Liver (tissue), 3 donors: Measurements from ENCODE around the gene OR2G2.

ENCODE experiments used
- EGR1 ChIP-seq, 2 donors: IDR thresholded peaks; 2 replicates each; pipeline ENCODE4 v1.6.1; 2016 to 2018; ENCODE audit warnings: antibody characterized with exemption in 2 of 2, low read depth in 2 of 2
- RAD21 ChIP-seq, 2 donors: IDR thresholded peaks; 2 replicates each; pipeline ENCODE4 v1.6.1; 2016; ENCODE audit warnings: antibody characterized with exemption in 2 of 2, mild to moderate bottlenecking in 2 of 2
- SP1 ChIP-seq: IDR thresholded peaks from 2 replicates; pipeline ENCODE4 v1.6.1; 2018; ENCODE audit warnings: antibody characterized with exemption, mild to moderate bottlenecking
- TAF1 ChIP-seq: conservative IDR thresholded peaks from 2 replicates; pipeline ENCODE4 v1.6.1; 2016; ENCODE audit warnings: antibody characterized with exemption, mild to moderate bottlenecking
- YY1 ChIP-seq: IDR thresholded peaks from 2 replicates; pipeline ENCODE4 v1.6.1; 2016; ENCODE audit warnings: antibody characterized with exemption, mild to moderate bottlenecking
- TF ChIP-seq, protein P1 (sequence below): fragments of 150-350 bp; IDR thresholded peaks from 2 replicates; pipeline ENCODE4 v1.5.1; 2017; ENCODE audit warnings: improper control_type of control experiment, low read depth, low read length; ENCODE audit not compliant: missing input control
- TF ChIP-seq, protein P2 (sequence below): IDR thresholded peaks from 2 replicates; pipeline ENCODE4 v1.6.1; 2016; ENCODE audit warnings: antibody characterized with exemption
- TF ChIP-seq, protein P3 (sequence below): IDR thresholded peaks from 2 replicates; pipeline ENCODE4 v1.6.1; 2016; ENCODE audit warnings: antibody characterized with exemption, mild to moderate bottlenecking
- donor health status: healthy.
- donor health status: healthy.

DNA sequence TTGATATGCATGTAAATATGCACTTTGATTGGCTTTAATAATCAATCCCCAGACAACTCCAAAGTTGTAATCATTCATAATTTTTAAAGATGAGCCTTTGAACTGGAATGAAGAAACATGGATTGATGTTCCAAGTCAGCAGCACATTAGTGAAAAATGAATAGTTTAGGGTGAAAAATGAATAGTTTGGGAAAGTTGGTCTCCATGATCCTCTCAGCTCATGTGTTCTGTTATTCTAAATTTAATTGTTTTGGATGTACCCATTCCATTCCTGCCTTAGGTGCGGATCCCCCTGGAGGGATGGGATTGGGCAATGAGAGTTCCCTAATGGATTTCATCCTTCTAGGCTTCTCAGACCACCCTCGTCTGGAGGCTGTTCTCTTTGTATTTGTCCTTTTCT, 17.1 kb downstream of the OR2G2 start, which contains the start of gene OR2G3:
- TF ChIP-seq, protein P1, sequence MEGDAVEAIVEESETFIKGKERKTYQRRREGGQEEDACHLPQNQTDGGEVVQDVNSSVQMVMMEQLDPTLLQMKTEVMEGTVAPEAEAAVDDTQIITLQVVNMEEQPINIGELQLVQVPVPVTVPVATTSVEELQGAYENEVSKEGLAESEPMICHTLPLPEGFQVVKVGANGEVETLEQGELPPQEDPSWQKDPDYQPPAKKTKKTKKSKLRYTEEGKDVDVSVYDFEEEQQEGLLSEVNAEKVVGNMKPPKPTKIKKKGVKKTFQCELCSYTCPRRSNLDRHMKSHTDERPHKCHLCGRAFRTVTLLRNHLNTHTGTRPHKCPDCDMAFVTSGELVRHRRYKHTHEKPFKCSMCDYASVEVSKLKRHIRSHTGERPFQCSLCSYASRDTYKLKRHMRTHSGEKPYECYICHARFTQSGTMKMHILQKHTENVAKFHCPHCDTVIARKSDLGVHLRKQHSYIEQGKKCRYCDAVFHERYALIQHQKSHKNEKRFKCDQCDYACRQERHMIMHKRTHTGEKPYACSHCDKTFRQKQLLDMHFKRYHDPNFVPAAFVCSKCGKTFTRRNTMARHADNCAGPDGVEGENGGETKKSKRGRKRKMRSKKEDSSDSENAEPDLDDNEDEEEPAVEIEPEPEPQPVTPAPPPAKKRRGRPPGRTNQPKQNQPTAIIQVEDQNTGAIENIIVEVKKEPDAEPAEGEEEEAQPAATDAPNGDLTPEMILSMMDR, result no peak
- TF ChIP-seq RAD21 (IDR thresholded peaks at IDR 0.05) (no peak), TAF1 (no peak), EGR1 (IDR thresholded peaks at IDR 0.05; ENCODE audit: low read depth in 2 of 2) (no peak), YY1 (no peak), SP1 (no peak)
- TF ChIP-seq, protein P2, sequence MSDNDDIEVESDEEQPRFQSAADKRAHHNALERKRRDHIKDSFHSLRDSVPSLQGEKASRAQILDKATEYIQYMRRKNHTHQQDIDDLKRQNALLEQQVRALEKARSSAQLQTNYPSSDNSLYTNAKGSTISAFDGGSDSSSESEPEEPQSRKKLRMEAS, result no peak
- TF ChIP-seq, protein P3, sequence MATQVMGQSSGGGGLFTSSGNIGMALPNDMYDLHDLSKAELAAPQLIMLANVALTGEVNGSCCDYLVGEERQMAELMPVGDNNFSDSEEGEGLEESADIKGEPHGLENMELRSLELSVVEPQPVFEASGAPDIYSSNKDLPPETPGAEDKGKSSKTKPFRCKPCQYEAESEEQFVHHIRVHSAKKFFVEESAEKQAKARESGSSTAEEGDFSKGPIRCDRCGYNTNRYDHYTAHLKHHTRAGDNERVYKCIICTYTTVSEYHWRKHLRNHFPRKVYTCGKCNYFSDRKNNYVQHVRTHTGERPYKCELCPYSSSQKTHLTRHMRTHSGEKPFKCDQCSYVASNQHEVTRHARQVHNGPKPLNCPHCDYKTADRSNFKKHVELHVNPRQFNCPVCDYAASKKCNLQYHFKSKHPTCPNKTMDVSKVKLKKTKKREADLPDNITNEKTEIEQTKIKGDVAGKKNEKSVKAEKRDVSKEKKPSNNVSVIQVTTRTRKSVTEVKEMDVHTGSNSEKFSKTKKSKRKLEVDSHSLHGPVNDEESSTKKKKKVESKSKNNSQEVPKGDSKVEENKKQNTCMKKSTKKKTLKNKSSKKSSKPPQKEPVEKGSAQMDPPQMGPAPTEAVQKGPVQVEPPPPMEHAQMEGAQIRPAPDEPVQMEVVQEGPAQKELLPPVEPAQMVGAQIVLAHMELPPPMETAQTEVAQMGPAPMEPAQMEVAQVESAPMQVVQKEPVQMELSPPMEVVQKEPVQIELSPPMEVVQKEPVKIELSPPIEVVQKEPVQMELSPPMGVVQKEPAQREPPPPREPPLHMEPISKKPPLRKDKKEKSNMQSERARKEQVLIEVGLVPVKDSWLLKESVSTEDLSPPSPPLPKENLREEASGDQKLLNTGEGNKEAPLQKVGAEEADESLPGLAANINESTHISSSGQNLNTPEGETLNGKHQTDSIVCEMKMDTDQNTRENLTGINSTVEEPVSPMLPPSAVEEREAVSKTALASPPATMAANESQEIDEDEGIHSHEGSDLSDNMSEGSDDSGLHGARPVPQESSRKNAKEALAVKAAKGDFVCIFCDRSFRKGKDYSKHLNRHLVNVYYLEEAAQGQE, result no peak
